HG02571 (cell line): ENCODE results near the gene TKTL1.
"Not testable (repeated sequence)": the region's sequence is repeated elsewhere in the genome, so short reads cannot be mapped to it uniquely, and the experiment has no call there.

Source experiments
- ATAC-seq: cut with Tn5 transposase; IDR thresholded peaks from one replicate; pipeline ENCODE4 v1.9.1; 2021; ENCODE audit warnings: mild to moderate bottlenecking, moderate library complexity; ENCODE audit not compliant: unreplicated experiment

Gene TKTL1

DNA sequence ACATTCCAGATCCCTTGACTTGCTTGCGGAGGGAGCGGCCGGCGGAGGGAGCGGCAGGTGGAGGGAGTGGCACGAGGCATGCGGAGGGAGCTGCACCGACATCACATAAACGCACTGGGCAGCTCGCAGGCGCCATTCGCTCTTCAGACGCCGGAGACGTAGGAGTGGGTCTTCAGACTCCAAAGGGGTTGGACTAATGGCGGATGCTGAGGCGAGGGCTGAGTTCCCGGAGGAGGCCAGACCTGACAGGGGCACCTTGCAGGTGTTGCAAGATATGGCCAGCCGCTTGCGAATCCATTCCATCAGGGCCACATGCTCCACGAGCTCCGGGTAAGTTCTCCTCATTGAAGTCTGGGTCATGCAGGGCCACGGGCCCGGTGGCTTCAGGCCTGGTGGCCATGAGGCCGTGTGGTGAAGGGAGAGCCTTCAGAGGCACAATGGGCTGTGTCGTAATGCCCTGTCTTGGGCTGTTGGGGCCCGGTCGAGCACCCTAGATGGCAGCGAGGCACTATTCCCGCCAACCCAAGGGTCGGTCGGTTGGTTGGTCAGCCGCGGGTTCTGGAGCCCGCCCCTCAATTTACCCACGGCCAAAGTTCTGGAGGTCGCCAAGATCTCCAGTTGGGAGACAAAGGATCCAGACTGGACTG lies at the start of gene TKTL1:
Gene TKTL1, plus strand, starts transcription at position 132 of the 647 bp plus-strand sequence. Its CDS starts 65 bp downstream, at position 197.
- no peak for ATAC-seq

DNA sequence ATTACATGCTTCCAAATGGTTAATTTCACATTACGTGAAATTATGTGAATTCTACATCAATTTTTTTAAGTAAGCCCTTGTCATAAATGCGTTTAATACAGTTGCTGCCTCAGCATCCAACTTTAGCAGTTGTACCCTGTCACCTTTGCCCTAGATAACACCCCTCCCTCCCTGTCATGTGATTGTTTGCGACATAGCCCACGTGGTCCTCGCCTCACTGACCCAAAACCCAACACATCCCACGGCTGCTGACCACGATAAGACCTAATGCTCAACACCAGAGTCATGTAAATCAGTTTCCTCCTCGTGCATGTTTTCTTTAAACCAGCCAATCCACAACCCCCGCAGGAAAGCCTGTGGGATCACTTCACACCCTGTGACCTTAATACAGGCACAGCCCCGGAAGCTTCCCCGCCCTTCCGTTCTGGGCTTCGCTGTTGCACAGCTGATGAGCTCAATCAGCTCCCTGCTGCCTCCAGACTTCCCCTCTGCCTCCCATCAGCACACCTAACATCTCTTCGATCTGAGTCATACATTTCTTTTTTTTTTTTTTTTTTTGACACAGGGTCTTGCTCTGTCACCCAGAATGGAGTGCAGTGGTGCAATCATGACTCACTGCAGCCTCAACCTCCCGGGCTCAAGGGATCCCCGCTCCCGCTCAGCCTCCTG lies 48.1 kb upstream of the TKTL1 start:
- ATAC-seq: not testable (repeated sequence)

GRCh38 chrX:154248076-154248475 lies 47.5 kb upstream of the TKTL1 start:
- not testable (repeated sequence) for ATAC-seq

DNA sequence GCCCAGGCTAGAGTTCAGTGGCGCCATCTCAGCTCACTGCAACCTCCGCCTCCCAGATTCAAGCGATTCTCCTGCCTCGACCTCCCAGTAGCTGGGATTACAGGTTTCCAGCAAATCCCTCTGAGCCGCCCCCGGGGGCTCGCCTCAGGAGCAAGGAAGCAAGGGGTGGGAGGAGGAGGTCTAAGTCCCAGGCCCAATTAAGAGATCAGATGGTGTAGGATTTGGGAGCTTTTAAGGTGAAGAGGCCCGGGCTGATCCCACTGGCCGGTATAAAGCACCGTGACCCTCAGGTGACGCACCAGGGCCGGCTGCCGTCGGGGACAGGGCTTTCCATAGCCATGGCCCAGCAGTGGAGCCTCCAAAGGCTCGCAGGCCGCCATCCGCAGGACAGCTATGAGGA lies 38.3 kb upstream of the TKTL1 start, which contains the start of gene OPN1MW3:
Gene OPN1MW3, plus strand, starts transcription at position 301 of the 400 bp plus-strand sequence. Its CDS starts 38 bp downstream, at position 339.
- not testable (repeated sequence) for ATAC-seq

- ATAC-seq: not testable (repeated sequence)
These were observed 36.9 kb upstream of the TKTL1 start for GRCh38 chrX:154258711-154259110.

GRCh38 chrX:154263072-154263471 lies 32.5 kb upstream of the TKTL1 start:
- ATAC-seq: not testable (repeated sequence)

DNA sequence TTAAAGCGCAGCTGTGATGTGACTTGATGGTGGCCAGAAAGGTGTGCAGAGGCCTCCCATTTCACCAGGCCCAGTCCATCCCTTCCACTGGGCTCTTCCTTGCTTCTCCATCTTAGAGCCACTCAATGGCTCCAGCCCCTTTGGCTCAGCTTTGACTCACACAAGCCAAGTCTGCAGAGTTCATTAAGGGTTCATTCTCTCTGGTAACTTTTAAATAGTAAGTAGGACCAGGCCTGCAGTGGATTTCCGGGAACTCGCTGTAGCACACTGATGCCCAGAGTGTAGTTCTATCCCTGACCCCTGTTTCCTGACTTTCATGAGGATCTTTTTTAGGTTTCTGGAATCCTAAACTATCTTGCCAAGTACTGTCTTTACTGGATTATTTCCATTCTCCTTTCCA lies 26.4 kb upstream of the TKTL1 start:
- ATAC-seq: not testable (repeated sequence)

DNA sequence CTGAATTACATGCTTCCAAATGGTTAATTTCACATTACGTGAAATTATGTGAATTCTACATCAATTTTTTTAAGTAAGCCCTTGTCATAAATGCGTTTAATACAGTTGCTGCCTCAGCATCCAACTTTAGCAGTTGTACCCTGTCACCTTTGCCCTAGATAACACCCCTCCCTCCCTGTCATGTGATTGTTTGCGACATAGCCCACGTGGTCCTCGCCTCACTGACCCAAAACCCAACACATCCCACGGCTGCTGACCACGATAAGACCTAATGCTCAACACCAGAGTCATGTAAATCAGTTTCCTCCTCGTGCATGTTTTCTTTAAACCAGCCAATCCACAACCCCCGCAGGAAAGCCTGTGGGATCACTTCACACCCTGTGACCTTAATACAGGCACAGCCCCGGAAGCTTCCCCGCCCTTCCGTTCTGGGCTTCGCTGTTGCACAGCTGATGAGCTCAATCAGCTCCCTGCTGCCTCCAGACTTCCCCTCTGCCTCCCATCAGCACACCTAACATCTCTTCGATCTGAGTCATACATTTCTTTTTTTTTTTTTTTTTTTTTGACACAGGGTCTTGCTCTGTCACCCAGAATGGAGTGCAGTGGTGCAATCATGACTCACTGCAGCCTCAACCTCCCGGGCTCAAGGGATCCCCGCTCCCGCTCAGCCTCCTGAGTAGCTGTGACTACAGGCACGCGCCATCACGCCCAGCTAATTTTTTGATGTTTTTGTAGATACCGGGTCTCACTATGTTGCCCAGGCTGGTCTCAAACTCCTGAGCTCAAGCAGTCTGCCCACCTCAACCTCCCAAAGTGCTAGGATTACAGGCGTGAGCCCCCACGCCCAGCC lies 10.9 kb upstream of the TKTL1 start:
- ATAC-seq: not testable (repeated sequence)

DNA sequence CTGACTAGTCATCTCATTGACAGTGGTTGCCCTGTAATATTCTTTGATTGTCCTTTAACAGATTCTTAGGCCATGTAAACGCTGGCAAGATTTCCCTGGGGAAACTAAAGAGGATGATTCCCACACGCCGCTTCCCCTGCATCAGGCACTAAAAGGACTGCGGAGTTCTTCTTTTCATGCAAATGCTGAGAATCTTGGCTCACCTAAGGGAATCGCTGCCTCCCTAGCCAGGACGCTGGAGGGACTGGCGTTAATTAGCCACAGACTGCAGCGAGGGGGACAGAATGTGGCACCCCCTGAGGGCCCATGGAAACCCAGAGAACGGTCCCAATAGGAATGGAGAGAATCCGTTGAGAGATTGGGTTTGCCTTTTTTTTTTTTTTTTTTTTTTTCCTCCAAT lies 9.2 kb upstream of the TKTL1 start:
- ATAC-seq: not testable (repeated sequence)

- ATAC-seq: no peak
These were observed 612 bp upstream of the TKTL1 start, which contains the start of gene TEX28 for GRCh38 chrX:154294791-154295574. Gene TEX28, minus strand, starts transcription at chrX:154295124. Its CDS starts 3,007 bp downstream, at chrX:154292117.

DNA sequence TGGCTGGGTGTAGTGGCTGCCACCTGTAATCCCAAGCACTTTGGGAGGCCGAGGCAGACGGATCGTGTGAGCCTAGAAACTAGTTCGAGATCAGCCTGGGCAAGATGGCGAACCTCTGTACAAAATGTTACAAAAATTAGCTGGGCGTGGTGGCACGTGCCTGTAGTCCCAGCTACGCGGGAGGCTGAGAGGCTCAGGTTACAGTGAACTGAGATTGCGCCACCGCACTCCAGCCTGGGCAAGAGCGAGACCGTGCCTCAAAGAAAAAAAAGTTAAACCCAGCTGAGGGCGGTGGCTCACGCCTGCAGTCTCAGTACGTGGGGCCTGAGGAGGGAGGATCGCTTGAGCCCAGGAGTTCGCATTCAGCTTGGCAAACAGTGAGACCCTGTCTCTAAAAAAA lies 1.1 kb downstream of the TKTL1 start:
- no peak for ATAC-seq

- peak; percentile 65 for ATAC-seq
These were observed 2.7 kb downstream of the TKTL1 start for GRCh38 chrX:154298312-154298711.

DNA sequence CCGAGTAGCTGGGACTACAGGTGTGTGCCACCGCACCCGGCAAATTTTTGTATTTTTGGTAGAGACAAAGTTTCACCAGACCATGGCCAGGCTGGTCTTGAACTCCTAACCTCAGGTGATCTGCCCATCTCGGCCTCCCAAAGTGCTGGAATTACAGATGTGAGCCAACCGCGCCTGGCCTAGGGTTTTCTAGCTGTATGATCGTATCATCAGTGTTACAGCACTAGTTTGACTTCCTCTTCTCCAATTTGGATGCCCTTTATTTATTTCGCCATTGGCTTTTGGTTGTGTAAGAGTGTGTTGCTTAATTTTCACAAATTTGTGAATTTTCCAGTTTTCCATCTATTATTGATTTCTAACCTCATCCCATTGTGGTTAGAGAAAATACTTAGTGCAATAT lies 5.2 kb downstream of the TKTL1 start:
- no peak for ATAC-seq

DNA sequence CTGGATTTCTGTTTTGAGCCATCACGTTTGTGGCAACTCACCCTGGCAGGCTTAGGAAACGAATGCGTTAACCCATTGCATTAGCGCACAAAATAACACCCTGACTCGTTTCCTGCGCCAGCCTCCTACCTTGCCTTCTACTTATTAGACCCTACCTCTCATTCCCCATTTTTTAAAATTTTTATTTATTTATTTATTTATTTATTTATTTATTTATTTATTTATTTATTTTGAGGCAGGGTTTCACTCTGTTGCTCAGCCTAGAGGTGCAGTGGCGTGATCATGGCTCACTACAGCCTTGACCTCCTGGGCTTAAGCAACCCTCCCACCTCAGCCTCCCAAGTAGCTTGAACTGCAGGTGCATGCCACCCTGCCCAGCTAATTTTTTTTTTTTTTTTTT lies 7.4 kb downstream of the TKTL1 start:
- not testable (repeated sequence) for ATAC-seq

DNA sequence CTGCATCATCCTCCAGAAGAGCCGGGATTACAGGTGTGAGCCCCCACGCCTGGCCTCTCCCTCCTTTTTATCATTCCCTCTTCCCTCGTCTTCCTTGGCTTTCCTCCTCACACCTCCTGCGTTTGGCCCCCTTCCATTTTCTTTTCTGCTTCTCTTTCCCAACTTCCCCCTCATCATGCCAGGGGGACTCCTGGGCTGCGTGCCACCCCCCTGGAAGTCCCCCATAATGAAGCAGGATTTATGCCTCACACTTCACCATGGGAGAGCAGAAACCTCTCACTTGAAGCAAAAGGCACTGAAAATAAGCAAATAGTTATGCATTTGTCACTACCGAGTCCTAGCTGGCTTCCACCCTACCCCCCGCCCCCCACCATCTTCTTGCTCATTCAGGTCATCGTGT lies 7.9 kb downstream of the TKTL1 start:
- ATAC-seq: no peak

- ATAC-seq: no peak
These were observed 9.3 kb downstream of the TKTL1 start for GRCh38 chrX:154304846-154305245.

- ATAC-seq: no peak
These were observed 10.1 kb downstream of the TKTL1 start for GRCh38 chrX:154305541-154306205.

GRCh38 chrX:154307202-154307601 lies 11.6 kb downstream of the TKTL1 start:
- ATAC-seq: no peak

GRCh38 chrX:154308108-154308946 lies 12.7 kb downstream of the TKTL1 start:
- no peak for ATAC-seq
